ENCODE measurements around the gene PTPN4.

- TF ChIP-seq, protein P1, sequence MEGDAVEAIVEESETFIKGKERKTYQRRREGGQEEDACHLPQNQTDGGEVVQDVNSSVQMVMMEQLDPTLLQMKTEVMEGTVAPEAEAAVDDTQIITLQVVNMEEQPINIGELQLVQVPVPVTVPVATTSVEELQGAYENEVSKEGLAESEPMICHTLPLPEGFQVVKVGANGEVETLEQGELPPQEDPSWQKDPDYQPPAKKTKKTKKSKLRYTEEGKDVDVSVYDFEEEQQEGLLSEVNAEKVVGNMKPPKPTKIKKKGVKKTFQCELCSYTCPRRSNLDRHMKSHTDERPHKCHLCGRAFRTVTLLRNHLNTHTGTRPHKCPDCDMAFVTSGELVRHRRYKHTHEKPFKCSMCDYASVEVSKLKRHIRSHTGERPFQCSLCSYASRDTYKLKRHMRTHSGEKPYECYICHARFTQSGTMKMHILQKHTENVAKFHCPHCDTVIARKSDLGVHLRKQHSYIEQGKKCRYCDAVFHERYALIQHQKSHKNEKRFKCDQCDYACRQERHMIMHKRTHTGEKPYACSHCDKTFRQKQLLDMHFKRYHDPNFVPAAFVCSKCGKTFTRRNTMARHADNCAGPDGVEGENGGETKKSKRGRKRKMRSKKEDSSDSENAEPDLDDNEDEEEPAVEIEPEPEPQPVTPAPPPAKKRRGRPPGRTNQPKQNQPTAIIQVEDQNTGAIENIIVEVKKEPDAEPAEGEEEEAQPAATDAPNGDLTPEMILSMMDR (conservative IDR thresholded peaks at IDR 0.05; ENCODE audit: low read depth in 2 of 2): no peak
- TF ChIP-seq EZH2 (IDR thresholded peaks at IDR 0.05; ENCODE audit: low read depth, unreplicated experiment) (no peak), CREB1 (CRISPR knock-in tag; IDR thresholded peaks at IDR 0.05; ENCODE audit: low read depth) (no peak), REST (IDR thresholded peaks at IDR 0.05; ENCODE audit: unreplicated experiment) (no peak), STAT1 (IDR thresholded peaks at IDR 0.05; ENCODE audit: unreplicated experiment) (no peak), POLR2AphosphoS5 (IDR thresholded peaks at IDR 0.05; ENCODE audit: low read depth) (no peak)
Measured at GRCh38 chr2:119800376-119800902, 40.7 kb downstream of the PTPN4 start.

Data from GM23338 (cell line).